DOHH2 (cell line): ENCODE measurements around the gene EXOSC1.
A peak's percentile ranks its signal among the peaks of the same experiment; 100 is the strongest.

ENCODE experiments used
- H3F3A ChIP-seq: fragments of 200-600 bp; sonication (generic), shearing (Covaris generic); 2 replicates; pipeline ENCODE4 v1.6.0; 2016; ENCODE audit warnings: antibody characterized with exemption, mild to moderate bottlenecking; ENCODE audit not compliant: control insufficient read depth, insufficient read depth
- H3K27ac ChIP-seq: fragments of 200-600 bp; sonication (generic); 2 replicates; pipeline ENCODE4 v1.5.1; 2014; ENCODE audit warnings: low read depth, mild to moderate bottlenecking, low read length, moderate library complexity
- H3K27me3 ChIP-seq: fragments of 200-600 bp; sonication (generic); 2 replicates; pipeline ENCODE4 v1.6.1; 2014; ENCODE audit warnings: mild to moderate bottlenecking, low read length, mixed read lengths; ENCODE audit not compliant: control insufficient read depth
- H3K36me3 ChIP-seq: fragments of 200-600 bp; sonication (generic); 2 replicates; pipeline ENCODE4 v1.6.1; 2014; ENCODE audit warnings: mild to moderate bottlenecking, low read length, moderate library complexity, mixed read lengths; ENCODE audit not compliant: control insufficient read depth
- H3K4me1 ChIP-seq: fragments of 200-600 bp; sonication (generic); 2 replicates; pipeline ENCODE4 v1.6.1; 2014; ENCODE audit warnings: mild to moderate bottlenecking, low read length, mixed read lengths; ENCODE audit not compliant: control insufficient read depth
- H3K4me2 ChIP-seq: fragments of 200-600 bp; sonication (generic); 2 replicates; pipeline ENCODE4 v1.6.0; 2014; ENCODE audit warnings: mild to moderate bottlenecking, low read length, moderate library complexity
- H3K4me3 ChIP-seq: fragments of 200-600 bp; sonication (generic); 2 replicates; pipeline ENCODE4 v1.5.1; 2014; ENCODE audit warnings: mild to moderate bottlenecking, low read length, mixed read lengths
- H3K79me2 ChIP-seq: fragments of 200-600 bp; sonication (generic); 2 replicates; pipeline ENCODE4 v1.6.1; 2014; ENCODE audit warnings: mild to moderate bottlenecking, low read length, mixed read lengths; ENCODE audit not compliant: control insufficient read depth
- H3K9me2 ChIP-seq: fragments of 200-600 bp; sonication (generic); replicated peaks from 2 replicates; pipeline ENCODE4 v1.6.1; 2014; ENCODE audit warnings: mild to moderate bottlenecking, low read length, mixed read lengths; ENCODE audit not compliant: control insufficient read depth
- H3K9me3 ChIP-seq: fragments of 200-600 bp; sonication (generic); 2 replicates; pipeline ENCODE4 v1.6.1; 2014; ENCODE audit warnings: antibody characterized with exemption, low read length, mixed read lengths; ENCODE audit not compliant: control insufficient read depth, insufficient read depth
- H4K20me1 ChIP-seq: fragments of 200-600 bp; sonication (generic); 2 replicates; pipeline ENCODE4 v1.6.0; 2014; ENCODE audit warnings: low read depth, mild to moderate bottlenecking, antibody characterized with exemption, low read length, moderate library complexity; ENCODE audit not compliant: control insufficient read depth, insufficient read depth
- CTCF ChIP-seq: fragments of 200-600 bp; sonication (generic); IDR thresholded peaks from one replicate; pipeline ENCODE4 v1.5.1; 2014; ENCODE audit warnings: antibody characterized with exemption, mild to moderate bottlenecking, low read depth, low read length; ENCODE audit not compliant: poor library complexity, severe bottlenecking
- EZH2phosphoT487 ChIP-seq: fragments of 200-600 bp; sonication (generic); IDR thresholded peaks from 2 replicates; pipeline ENCODE4 v1.6.1; 2017; ENCODE audit warnings: borderline replicate concordance, mild to moderate bottlenecking, antibody characterized with exemption, low read length, moderate library complexity, mixed read lengths

EXOSC1 gene

GRCh38 chr10:97463363-97464132 is 17.7 kb upstream of the EXOSC1 start:
- Histone ChIP-seq H3K4me3 (no peak overlapping the region), H3K27ac (no peak overlapping the region), H3K36me3 (peaks cover 93% of the 10 kb centered on the region)

GRCh38 chr10:97462309-97462708 is 16.5 kb upstream of the EXOSC1 start:
- Histone ChIP-seq H3K9me2 (no peaks in the 10 kb centered on the region), H4K20me1 (no peaks in the 10 kb centered on the region), H3K27me3 (no peaks in the 10 kb centered on the region), H3K79me2 (no peaks in the 10 kb centered on the region), H3F3A (0 out of 2 replicates have a peak, but pooled peaks cover 3% of the 10 kb centered on the region), H3K9me3 (no peaks in the 10 kb centered on the region), H3K4me3 (no peak overlapping the region), H3K27ac (no peak overlapping the region), H3K4me2 (no peak overlapping the region), H3K36me3 (peaks cover 90% of the 10 kb centered on the region), H3K4me1 (no peaks in the 10 kb centered on the region)
- TF ChIP-seq EZH2phosphoT487 (no peak), CTCF (no peak)

More at GRCh38 chr10:97463363-97464132, 17.7 kb upstream of the EXOSC1 start:
- 0 out of 2 replicates have a peak, but pooled peaks cover 3% of the 10 kb centered on the region for H3F3A ChIP-seq
- H3K4me2 ChIP-seq: no peak overlapping the region
- no peak for TF ChIP-seq EZH2phosphoT487
- peak; percentile 95 for TF ChIP-seq CTCF
- no peaks in the 10 kb centered on the region for H3K9me2 ChIP-seq
- H3K79me2 ChIP-seq: no peaks in the 10 kb centered on the region
- H4K20me1 ChIP-seq: no peaks in the 10 kb centered on the region
- peaks cover 6% of the 10 kb centered on the region for H3K4me1 ChIP-seq
- no peaks in the 10 kb centered on the region for H3K9me3 ChIP-seq
- no peaks in the 10 kb centered on the region for H3K27me3 ChIP-seq

- no peak overlapping the region for H3K4me2 ChIP-seq
- H3K79me2 ChIP-seq: no peaks in the 10 kb centered on the region
- no peaks in the 10 kb centered on the region for H4K20me1 ChIP-seq
- no peaks in the 10 kb centered on the region for H3K9me2 ChIP-seq
- H3K4me1 ChIP-seq: no peaks in the 10 kb centered on the region
- no peak overlapping the region for H3K27ac ChIP-seq
- H3F3A ChIP-seq: 0 out of 2 replicates have a peak, but pooled peaks cover 3% of the 10 kb centered on the region
- H3K36me3 ChIP-seq: peaks cover 91% of the 10 kb centered on the region
- no peak overlapping the region for H3K4me3 ChIP-seq
- H3K27me3 ChIP-seq: no peaks in the 10 kb centered on the region
- no peaks in the 10 kb centered on the region for H3K9me3 ChIP-seq
- TF ChIP-seq EZH2phosphoT487 (no peak), CTCF (no peak)
Measured at GRCh38 chr10:97459933-97460332, 14.1 kb upstream of the EXOSC1 start.
